Measurements from ENCODE around the gene NFYC.

NFYC gene

GRCh38 chr1:40662864-40663263, 28.6 kb upstream of the NFYC start:
- Histone ChIP-seq H3K9me3 (ENCODE audit: control insufficient read depth, insufficient read depth, low read depth, low read length) (no peaks in the 10 kb centered on the region), H3K4me3 (ENCODE audit: low read depth, low read length) (no peak overlapping the region), H3K4me1 (ENCODE audit: control insufficient read depth, insufficient read depth, low read length) (no peaks in the 10 kb centered on the region), H3K27ac (ENCODE audit: extremely low read depth, low read depth, low read length) (no peak overlapping the region), H3K36me3 (ENCODE audit: control insufficient read depth in 2 of 2, insufficient read depth in 1 of 2, low read length in 2 of 2) (no peaks in the 10 kb centered on the region)
- POLR2A ChIA-PET: interaction anchor here (1.0 to 1.6 kb wide), 2 partner anchors 29 to 161 kb away, joined by 3 to 6 read pairs; partner anchors contain the start of gene NFYC
- CTCF ChIA-PET: interaction anchor here (2.2 kb wide), 1 partner anchor 33 kb away, joined by 7 read pairs; no protein-coding TSS in a partner anchor
- TF ChIP-seq, protein P1, sequence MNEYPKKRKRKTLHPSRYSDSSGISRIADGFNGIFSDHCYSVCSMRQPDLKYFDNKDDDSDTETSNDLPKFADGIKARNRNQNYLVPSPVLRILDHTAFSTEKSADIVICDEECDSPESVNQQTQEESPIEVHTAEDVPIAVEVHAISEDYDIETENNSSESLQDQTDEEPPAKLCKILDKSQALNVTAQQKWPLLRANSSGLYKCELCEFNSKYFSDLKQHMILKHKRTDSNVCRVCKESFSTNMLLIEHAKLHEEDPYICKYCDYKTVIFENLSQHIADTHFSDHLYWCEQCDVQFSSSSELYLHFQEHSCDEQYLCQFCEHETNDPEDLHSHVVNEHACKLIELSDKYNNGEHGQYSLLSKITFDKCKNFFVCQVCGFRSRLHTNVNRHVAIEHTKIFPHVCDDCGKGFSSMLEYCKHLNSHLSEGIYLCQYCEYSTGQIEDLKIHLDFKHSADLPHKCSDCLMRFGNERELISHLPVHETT (tag by site-specific recombination; IDR thresholded peaks at IDR 0.05): no peak
- TF ChIP-seq SCRT2 (tag by site-specific recombination; IDR thresholded peaks at IDR 0.05) (peak; percentile 56; the same call in 1 of the 2 replicates), EGR2 (tag by site-specific recombination; IDR thresholded peaks at IDR 0.05; ENCODE audit: low read depth) (peak; percentile 56; the same call in 1 of the 2 replicates), SP2 (tag by site-specific recombination; IDR thresholded peaks at IDR 0.05) (0 out of 2 replicates have a peak, but pooled peaks have one; percentile 18), ZNF221 (tag by site-specific recombination; IDR thresholded peaks at IDR 0.05; ENCODE audit: borderline replicate concordance) (no peak), ZEB2 (tag by site-specific recombination; IDR thresholded peaks at IDR 0.05) (no peak), ZNF488 (tag by site-specific recombination; IDR thresholded peaks at IDR 0.05) (no peak), RBAK (tag by site-specific recombination; IDR thresholded peaks at IDR 0.05) (no peak), ZFP3 (tag by site-specific recombination; IDR thresholded peaks at IDR 0.05; ENCODE audit: low read depth) (no peak), ZNF791 (tag by site-specific recombination; IDR thresholded peaks at IDR 0.05) (no peak), ZNF335 (tag by site-specific recombination; conservative IDR thresholded peaks at IDR 0.05) (no peak), ZNF473 (tag by site-specific recombination; IDR thresholded peaks at IDR 0.05) (no peak), ZNF558 (tag by site-specific recombination; IDR thresholded peaks at IDR 0.05) (no peak), ZBTB26 (tag by site-specific recombination; optimal IDR thresholded peaks at IDR 0.05) (no peak), ZNF202 (tag by site-specific recombination; IDR thresholded peaks at IDR 0.05; ENCODE audit: borderline replicate concordance) (no peak), ZFP37 (tag by site-specific recombination; IDR thresholded peaks at IDR 0.05) (no peak), KLF16 (tag by site-specific recombination; IDR thresholded peaks at IDR 0.05) (no peak), ZNF561 (tag by site-specific recombination; IDR thresholded peaks at IDR 0.05; ENCODE audit: borderline replicate concordance) (no peak), ZNF501 (tag by site-specific recombination; IDR thresholded peaks at IDR 0.05) (no peak), PRDM1 (tag by site-specific recombination; IDR thresholded peaks at IDR 0.05) (no peak), ZNF324 (tag by site-specific recombination; IDR thresholded peaks at IDR 0.05) (no peak), ZBTB20 (tag by site-specific recombination; IDR thresholded peaks at IDR 0.05) (0 out of 2 replicates have a peak, but pooled peaks have one; percentile 21), ZFHX2 (tag by site-specific recombination; conservative IDR thresholded peaks at IDR 0.05) (peak; percentile 62), ZNF623 (tag by site-specific recombination; IDR thresholded peaks at IDR 0.05) (no peak), ZNF112 (tag by site-specific recombination; IDR thresholded peaks at IDR 0.05) (no peak), PRDM6 (tag by site-specific recombination; IDR thresholded peaks at IDR 0.05) (no peak), ZNF239 (tag by site-specific recombination; IDR thresholded peaks at IDR 0.05) (no peak), ZNF416 (tag by site-specific recombination; IDR thresholded peaks at IDR 0.05) (no peak)
- TF ChIP-seq, protein P2, sequence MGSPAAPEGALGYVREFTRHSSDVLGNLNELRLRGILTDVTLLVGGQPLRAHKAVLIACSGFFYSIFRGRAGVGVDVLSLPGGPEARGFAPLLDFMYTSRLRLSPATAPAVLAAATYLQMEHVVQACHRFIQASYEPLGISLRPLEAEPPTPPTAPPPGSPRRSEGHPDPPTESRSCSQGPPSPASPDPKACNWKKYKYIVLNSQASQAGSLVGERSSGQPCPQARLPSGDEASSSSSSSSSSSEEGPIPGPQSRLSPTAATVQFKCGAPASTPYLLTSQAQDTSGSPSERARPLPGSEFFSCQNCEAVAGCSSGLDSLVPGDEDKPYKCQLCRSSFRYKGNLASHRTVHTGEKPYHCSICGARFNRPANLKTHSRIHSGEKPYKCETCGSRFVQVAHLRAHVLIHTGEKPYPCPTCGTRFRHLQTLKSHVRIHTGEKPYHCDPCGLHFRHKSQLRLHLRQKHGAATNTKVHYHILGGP (tag by site-specific recombination; IDR thresholded peaks at IDR 0.05): no peak
- TF ChIP-seq, protein P3, sequence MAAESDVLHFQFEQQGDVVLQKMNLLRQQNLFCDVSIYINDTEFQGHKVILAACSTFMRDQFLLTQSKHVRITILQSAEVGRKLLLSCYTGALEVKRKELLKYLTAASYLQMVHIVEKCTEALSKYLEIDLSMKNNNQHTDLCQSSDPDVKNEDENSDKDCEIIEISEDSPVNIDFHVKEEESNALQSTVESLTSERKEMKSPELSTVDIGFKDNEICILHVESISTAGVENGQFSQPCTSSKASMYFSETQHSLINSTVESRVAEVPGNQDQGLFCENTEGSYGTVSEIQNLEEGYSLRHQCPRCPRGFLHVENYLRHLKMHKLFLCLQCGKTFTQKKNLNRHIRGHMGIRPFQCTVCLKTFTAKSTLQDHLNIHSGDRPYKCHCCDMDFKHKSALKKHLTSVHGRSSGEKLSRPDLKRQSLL (tag by site-specific recombination; IDR thresholded peaks at IDR 0.05): no peak
- TF ChIP-seq, protein P4, sequence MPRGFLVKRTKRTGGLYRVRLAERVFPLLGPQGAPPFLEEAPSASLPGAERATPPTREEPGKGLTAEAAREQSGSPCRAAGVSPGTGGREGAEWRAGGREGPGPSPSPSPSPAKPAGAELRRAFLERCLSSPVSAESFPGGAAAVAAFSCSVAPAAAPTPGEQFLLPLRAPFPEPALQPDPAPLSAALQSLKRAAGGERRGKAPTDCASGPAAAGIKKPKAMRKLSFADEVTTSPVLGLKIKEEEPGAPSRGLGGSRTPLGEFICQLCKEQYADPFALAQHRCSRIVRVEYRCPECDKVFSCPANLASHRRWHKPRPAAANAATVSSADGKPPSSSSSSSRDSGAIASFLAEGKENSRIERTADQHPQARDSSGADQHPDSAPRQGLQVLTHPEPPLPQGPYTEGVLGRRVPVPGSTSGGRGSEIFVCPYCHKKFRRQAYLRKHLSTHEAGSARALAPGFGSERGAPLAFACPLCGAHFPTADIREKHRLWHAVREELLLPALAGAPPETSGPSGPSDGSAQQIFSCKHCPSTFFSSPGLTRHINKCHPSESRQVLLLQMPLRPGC (tag by site-specific recombination; IDR thresholded peaks at IDR 0.05): no peak

Data from HEK293 (cell line).